ENCODE measurements around the gene TYW3. TPM values are rescaled to one million over a fixed set of nuclear protein-coding genes. Genes with fewer than 3 reads are reported as not detected.

TYW3 gene
- total and polyA plus RNA-seq, 5 experiments from 2014 or later, result 8.1 to 22.5 (median 12.7) TPM

Other genes starting within 250 kb of the TYW3 start
- gene LRRC53, start 220.5 kb upstream of the TYW3 start, total RNA-seq, result not detected
- not detected for gene LRRC53, start 220.5 kb upstream of the TYW3 start, polyA plus RNA-seq
- gene ERICH3, start 59.4 kb upstream of the TYW3 start, total RNA-seq, result not detected
- not detected for gene ERICH3, start 59.4 kb upstream of the TYW3 start, polyA plus RNA-seq
- gene CRYZ, start 102 bp upstream of the TYW3 start, total RNA-seq, result 10 to 100 TPM; 18.2 to 19.1 TPM
- gene CRYZ, start 102 bp upstream of the TYW3 start, polyA plus RNA-seq, result 10 to 100 TPM; 31.4 to 42.1 (median 35.5) TPM